Left cardiac atrium (tissue), 4 donors: ENCODE results near the gene ZNF148. TPM values are rescaled to one million over a fixed set of nuclear protein-coding genes. Genes with fewer than 3 reads are reported as not detected.

Experiments used
- ATAC-seq, 2 donors: fragments of 200-7000 bp; cut with Tn5 transposase; one replicate each; pipeline ENCODE4 v1.9.1; 2020; ENCODE audit warnings: mild to moderate bottlenecking in 2 of 2, moderate library complexity in 2 of 2
- DNase-seq: peaks from one replicate; pipeline ENCODE4 v3.0.0-alpha.2; 2020
- intact Hi-C, 2 donors: fragments of 100-400 bp; cut with DNase I; formaldehyde crosslinking; loops; one replicate each; pipeline versions ENCODE4 v1.14.1 to v1.15.1; 2022 to 2023
- total RNA-seq, 2 donors: library from RNA; stranded (reverse); fragmentation: NEBNext Ultra II Directional; extraction: Animal tissue kit (Norgen Biotek cat#: 25700); gene quantifications; one replicate each; pipeline ENCODE4 v1.2.1, GENCODE V29; 2021
- donor health status: DM: no; HTN: yes; CAD: no.
- donor health status: DM: no; HTN: yes; CAD: no; lungs with severe emphysema.
- donor health status: DM: yes; HTN: yes; CAD: no.
- donor health status: Dilated cardiomyopathy.

Gene ZNF148
- total RNA-seq, 2 donors from 2014 or later: 42.3 to 42.6 TPM

DNA sequence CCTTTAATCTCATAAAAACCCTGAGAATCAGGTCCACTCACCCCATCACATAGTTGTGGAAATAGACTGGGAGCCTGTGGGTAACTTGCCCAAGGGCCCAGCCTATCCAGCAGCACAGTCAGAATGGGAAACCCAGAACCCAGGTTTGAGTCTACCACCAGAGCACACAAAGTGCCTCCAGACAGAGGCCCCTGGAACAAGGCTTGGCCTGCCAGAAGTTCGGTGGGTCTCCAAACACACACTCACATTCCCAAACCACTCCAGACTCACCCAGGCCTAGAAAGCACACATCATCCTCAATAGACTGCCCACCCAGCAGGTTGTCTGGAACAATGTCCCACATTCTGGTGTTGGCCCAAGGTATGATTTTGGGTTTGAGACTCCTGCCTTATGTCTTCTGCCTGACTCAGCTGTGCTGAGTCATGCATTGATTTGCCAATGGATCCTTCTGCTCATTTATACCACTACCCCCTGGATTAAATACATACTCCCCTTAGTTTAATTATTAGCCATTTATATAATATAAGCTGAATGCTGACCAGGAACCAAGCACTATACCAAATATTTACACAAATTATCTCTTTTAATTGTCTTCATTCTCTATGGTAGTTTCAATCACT lies 167.1 kb downstream of the ZNF148 start:
- DNase-seq (no peak), ATAC-seq (no peak)
- intact Hi-C loops: no loop called here

DNA sequence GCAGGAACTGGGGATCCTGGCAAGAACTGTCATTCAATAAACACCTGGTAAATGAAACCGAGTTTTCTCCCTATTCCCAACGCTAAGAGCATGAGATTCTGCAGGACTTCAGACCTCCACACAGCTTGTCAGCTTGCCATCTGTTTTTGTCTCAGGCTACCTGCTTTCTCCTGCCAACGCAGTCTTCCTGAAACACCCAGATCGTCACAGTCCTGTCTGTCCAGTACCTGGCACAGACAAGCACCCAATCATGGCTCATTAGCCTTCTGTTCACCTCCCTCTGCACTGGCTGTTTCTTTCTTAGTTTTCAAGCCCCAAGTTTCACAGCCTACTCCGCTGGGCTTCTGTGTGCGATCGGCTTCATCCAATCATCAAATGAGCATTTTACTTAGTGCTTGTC lies 167.6 kb downstream of the ZNF148 start:
- ATAC-seq: no peak
- intact Hi-C loops: no loop called here
- no peak for DNase-seq

DNA sequence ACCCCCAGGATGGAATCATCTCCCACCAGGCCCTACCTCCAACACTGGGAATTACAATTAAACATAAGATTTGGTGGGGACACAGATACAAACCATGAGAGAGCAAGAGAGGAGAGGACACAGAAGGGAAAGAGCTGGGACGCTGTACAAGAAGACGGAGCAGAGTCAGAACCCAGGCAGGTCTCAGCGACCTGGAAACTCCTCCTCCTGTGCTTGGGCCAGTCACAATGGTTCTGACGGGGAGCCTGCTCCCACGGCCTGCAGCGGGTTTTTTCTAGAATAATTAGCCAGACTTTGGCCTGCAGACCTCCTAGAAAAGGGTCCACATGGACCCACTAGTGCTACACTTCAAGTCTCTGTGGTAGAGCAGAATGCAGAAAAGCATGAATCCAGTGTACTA lies 168.2 kb downstream of the ZNF148 start:
- DNase-seq (no peak), ATAC-seq (no peak)
- intact Hi-C loops: no loop called here

DNA sequence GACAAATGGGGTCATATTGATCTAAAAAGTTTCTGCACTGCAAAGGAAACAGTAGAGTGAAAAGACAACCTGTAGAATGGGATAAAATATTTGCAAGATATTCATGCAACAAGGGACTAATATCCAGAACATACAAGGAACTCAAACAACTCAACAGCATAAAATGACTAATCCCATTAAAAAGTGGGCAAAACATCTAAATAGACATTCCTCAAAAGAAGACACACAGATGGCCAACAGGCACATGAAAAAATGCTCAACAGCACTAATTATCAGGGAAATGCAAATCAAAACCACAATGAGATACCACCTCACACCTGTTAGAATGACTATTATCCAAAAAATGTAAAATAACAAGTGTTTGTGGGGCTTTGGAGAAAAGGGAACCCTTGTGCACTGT lies 171.4 kb downstream of the ZNF148 start:
- intact Hi-C loops: no loop called here
- ATAC-seq (no peak), DNase-seq (no peak)

DNA sequence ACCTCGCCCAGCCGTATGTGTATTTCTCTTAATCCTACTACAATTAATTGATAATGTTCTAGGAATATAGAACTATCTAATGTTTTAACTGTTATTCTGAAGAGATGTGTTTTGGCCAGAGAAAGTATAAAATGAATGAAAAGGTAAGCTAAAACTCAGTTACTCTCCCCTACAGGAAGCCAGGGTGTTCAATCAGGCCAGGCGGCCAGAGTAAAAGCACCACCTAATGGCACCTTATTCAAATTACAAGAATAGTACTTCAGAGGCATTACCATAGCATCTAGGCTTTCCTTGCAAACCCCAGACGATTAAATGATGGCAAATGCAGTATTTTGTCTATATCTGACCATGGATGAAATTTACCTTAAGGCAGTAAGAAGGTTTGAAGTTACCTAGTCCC lies 172.9 kb downstream of the ZNF148 start:
- ATAC-seq (no peak), DNase-seq (no peak)
- intact Hi-C loops: no loop called here

DNA sequence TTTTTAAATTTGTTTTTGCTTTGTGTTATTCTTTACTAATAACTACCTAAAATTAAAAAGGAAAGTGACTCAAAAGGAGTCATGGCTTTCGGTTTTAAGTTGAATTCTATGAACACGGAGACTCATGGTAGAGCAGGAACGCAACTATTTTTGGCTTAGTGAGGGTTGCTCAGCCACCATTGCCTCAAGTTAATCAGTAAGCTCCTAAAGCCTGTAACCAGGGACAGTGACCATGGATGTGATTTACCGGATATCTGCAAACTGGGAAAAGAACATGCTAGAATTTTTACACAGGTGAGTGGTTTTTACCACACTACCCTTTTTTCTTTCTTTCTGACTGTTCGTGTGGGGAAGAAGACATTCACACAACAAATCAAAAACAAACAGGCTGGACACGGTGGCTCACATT lies 174.4 kb downstream of the ZNF148 start:
- no peak for ATAC-seq
- intact Hi-C loops: no loop called here
- DNase-seq: no peak

DNA sequence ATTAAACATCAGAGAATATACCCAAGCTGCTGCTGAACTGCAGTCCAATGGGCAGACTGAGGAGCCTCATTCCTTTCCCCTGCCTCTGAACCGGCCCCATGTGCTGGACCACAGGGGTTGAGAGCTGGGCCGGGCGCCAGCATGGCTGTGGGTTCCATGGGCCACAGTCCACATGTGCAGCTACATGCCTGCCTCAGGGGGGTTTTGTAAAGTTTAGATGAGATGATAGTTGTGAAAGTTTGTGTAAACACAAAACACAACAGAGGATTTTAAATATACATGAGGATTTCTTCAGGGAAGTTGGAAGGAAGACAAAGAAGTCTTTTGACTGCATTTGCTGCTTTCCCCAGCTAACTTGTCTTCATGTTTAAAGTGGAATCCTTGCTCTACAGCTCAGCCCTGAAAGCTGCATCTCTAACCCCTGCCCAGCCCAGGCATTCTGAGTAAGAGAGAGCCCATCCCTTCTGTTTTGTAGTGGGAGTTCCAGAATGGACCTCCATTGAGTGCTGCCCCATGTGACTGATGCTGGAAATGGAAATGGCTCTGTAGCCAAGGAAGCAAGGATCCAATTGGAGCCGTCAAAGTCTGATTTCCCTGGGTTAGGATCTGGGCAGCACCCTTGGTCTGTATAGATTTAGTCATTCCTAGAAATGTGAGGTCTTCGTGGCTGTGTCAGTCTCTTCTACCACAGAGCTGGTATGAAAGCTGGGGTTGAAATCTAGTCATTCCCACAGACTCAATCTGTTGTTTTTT lies 180.1 kb downstream of the ZNF148 start:
- DNase-seq (no peak), ATAC-seq (no peak)
- intact Hi-C loops: loop anchor here in 1 of 2 donors (10.0 kb wide), 1 partner anchor 660 kb away; no protein-coding TSS in a partner anchor

DNA sequence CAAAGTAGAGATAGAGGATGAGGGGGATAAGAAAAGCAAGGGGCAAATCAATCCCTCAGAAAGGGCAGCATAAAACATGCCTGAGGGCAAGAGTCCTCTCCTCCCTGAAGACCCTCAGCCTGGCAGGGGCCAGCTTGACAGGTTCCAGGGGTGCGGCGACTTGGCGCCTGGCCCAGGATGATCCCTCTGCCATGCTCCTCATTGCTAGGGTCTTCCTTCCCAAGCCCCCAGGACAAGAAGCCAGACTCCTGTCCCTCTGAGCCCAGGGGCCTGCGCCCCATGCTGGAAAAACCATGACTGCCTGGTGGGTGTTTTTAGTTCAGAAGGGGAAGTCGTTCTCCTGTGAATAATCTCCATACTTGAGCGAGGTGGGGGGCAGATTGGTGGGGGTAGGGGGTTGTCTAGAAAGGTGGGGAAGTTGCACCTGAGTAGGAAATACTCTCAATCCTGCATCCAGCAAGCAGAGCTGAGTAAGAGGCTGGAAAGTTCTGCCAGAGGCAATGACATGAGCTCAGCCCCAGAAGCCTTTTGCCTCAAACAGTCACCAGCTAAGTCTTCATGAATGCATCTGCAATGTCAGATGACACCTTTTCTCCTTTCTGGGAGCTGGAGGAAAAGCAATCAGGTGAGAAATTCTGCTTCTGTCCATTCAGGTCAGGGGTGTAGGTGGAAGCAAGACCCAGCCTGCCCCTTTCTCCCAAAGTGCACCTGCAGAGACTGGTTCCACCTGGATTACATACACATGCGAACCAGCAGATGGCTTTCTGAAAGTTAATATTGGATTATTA lies 180.9 kb downstream of the ZNF148 start:
- intact Hi-C loops: loop anchor here in 1 of 2 donors (10.0 kb wide), 1 partner anchor 659 kb away; no protein-coding TSS in a partner anchor
- DNase-seq (no peak), ATAC-seq (no peak)

DNA sequence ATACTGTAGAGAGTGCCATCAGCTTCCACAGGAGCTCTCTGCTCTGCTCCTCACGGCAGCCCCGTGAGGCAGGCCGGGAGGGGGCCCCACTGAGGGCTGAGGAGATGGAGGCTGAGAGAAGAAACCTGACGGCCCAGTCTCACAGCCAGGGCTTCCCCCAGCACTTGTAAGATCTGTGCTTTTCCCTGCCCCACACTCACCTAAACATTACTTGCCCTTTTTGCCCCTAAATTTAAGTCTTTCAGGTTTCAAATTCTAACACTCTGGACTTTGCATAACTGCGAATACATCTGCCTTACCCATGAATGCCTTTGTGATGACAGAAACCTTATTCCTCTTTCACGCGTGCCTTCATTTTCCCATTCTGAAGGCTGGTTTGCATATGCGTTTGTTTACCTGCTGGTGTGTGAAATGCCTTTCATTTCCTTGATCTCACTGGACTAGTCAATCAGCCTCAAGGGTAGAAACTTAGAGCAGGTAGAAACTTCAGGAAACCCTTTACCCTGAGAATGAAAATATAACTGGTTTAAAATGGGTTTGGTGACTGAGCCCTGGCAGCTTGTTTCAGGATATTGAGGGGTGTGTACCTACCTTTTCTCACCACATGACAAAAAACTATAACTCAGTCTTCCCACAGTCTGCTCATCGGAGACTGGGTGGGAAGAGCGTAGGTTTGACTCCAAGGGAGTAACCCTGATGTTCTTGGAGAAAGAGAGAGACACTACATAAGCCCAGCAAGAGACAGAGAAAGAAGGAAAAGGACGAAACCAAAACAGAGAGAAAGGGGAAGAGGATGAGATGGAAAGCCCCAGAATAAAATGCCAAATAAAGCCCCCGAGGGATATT lies 182.7 kb downstream of the ZNF148 start:
- no peak for DNase-seq
- no peak for ATAC-seq
- intact Hi-C loops: loop anchor here in 1 of 2 donors (10.0 kb wide), 1 partner anchor 658 kb away; no protein-coding TSS in a partner anchor

DNA sequence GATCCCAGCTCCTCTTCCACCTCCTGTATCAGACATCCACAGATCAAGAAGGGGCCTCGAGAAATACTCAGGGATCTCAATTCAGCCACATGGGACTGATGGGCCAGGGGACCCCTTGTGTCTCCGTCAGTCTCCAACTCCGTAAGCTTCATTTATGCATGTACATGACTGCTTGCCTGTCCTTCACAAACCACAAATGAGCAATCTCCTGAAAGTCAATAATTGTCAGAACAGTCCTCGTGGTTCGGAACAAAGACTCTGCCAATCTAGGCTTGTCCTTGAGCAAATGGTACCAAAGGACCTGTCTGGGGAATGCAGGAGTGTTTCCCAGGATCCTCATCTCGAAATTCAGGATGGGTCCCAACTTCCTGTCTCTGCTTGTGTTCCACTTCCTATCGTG lies 183.4 kb downstream of the ZNF148 start:
- intact Hi-C loops: loop anchor here in 1 of 2 donors (10.0 kb wide), 1 partner anchor 657 kb away; no protein-coding TSS in a partner anchor
- DNase-seq (no peak), ATAC-seq (no peak)

DNA sequence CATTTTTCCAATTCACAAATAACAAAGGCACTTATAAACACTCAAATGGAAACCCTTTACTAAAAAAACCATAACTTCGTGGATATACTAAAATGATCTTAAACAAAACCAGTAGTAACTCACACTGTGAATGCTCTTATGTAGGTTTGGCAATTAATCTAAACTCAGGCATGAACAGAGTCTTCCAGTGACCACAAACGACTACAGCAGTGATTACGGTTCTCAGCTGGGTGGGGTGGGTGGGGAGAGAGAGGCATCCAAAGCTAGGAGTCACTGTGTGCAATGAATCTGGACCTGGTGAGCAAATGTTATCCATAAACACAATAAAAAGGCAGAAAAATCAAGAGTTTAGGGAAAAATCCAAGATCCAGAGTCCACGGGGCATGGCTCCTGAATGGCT lies 183.9 kb downstream of the ZNF148 start:
- intact Hi-C loops: loop anchor here in 1 of 2 donors (10.0 kb wide), 1 partner anchor 656 kb away; no protein-coding TSS in a partner anchor
- ATAC-seq (no peak), DNase-seq (no peak)

DNA sequence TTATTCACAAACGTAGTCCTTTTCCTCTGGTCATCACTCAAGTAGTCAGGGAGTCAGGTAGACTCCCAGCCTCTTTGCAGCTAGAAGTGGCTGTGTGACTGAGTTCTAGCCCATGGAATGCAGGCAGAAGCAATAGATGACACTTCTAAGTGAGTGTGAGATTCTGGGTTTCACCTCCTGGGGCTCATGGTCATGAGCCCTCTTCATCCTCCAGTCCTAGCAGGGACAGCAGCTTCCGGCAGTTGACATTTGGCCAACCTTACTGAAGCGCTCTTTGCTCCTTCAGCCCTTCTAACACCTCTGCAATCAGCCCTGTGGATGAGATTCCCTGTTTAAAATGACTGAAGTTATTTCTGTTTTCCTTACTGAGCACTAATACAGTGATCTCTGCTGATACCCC lies 184.3 kb downstream of the ZNF148 start:
- ATAC-seq (peak; percentile 82 to 95), DNase-seq (peak; percentile 46)
- intact Hi-C loops: loop anchor here in 1 of 2 donors (10.0 kb wide), 1 partner anchor 656 kb away; no protein-coding TSS in a partner anchor

DNA sequence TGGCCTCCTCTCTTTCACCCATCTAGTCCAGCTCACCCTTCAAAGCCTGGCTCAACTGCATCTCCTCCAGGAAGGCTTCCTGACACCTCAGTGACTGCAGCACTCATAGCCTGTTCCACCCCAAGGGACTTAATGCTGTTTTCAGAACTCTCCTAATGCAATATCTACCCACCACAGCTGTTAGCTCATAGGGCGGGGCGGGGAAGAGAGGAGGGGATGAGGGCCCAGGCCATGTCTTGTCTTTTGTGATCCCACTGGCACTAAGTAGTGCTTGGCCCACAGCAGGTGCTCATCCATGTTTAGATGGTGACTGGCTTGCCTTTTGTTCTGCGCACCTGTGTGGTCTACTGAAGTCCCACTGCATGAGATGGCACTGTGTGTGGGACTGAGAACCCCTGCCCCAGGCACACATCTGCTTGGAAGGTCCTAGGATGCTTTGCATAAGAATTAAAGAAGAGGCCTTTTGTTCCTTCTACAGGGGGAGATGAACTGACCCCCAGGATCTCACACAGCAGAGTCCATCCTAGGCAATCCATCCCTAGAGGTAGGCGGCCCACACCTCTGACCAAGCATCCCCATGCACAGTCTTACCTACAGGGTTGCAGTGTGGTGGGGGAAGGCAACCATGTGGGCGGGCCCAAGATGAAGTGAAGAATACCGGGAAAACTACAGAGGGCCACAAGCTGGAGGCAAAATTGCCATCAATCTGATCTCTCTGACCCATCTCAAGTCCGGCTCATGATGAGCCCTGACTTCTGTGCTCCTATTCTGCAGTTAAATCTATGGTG lies 185.6 kb downstream of the ZNF148 start:
- DNase-seq: no peak
- no peak for ATAC-seq
- intact Hi-C loops: loop anchor here in 1 of 2 donors (10.0 kb wide), 1 partner anchor 655 kb away; no protein-coding TSS in a partner anchor

DNA sequence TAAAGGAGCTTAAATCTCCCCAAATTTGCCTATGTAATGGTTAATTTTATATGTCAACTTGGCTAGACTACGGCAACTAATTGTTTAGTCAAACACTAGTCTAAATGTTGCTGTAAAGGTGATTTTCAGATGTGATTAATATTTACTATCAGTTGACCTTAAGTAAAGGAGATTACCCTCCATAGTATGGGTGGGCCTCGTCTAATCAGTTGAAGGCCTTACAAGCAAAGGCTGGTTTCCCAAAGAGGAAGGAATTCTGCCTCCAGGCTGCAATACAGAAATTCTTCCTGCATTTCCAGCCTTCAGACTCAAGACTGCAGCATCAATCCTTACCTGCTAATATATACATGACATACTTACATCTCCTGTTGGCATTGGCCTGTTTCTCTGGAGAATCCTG lies 186.2 kb downstream of the ZNF148 start:
- no peak for ATAC-seq
- no peak for DNase-seq
- intact Hi-C loops: no loop called here

DNA sequence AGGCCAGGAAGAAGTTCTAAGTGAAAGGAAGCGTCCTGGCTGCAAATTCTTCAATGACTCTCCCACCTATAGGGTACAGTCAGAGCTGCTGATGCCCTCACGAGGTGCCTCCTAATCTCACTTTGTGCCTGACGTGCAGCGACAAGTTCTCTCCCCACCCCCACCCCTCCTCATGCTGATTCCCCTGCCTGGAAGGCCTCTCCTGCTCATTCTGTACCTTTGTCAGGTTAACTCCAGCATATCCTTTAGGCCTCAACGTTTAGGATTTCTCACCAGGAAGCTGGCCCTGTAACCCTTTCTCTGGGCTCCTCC lies 187.6 kb downstream of the ZNF148 start:
- intact Hi-C loops: no loop called here
- ATAC-seq (no peak), DNase-seq (no peak)

DNA sequence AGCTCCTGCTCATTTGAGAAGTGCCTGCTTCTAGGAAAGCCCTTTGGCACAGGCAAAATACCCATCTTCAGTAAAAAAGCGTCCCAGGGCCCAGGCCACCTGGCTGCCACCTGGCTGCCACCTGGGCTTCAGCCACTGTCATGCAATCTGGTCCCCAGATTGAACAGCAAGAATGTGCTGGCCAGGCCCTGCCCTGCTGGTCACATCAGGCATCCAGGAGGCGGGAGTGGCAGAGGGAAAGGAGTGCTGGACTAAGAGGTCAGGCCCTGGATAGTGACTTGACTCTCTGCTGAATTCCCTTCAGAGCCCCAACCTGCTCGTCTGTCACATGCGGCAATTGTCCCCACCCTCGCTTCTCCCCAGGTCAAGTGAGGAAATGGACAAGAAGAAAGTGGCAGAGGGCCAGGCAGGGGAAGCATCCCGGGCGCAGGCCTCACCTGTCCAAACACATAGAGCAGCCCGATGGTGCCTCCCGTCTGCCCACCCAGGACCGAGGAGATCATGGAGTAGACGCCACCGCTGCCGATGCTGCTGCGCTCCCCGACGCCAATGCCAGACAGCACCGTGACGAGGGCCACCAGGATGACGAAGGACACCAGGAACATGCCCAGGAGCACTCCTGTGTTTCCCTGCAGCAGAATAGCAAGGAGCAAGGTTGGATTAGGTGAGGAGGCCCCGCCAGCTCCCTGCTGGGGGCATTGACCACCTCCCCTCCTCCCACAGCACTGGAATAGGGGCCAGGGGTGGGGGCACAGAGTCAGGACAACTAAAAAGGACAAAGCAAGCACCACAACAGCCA lies 188.1 kb downstream of the ZNF148 start:
- DNase-seq (no peak), ATAC-seq (no peak)
- intact Hi-C loops: no loop called here

DNA sequence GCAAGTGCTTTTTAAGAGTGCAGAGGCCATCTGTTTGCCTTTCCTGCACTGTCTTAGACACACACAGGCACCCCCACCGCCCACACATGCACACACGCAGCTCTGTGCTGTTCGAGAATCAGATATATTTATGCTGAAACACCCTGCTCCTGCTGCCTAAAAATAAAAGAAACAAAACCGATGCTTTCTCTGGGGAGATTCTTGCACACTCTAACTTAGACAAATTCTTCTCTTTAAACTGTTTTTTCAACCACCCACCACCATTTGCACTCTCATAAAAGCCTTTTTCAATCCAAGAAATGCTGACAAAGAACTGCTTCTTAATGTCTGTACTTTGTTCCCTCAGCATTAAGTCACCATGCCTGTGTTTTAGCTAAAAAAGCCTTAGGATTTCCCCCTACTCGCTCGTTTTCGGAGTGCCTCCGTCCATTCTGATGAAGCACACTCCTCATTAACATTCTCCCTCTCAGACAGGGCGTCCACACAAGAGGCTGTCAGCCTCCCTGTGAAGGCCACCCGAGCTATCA lies 188.8 kb downstream of the ZNF148 start:
- DNase-seq (no peak), ATAC-seq (peak in 1 of 2 donors; percentile 55)
- intact Hi-C loops: no loop called here
